WTC11 (cell line): ENCODE results near the gene ADGRF1. TPM values are rescaled to one million over a fixed set of nuclear protein-coding genes. Genes with fewer than 3 reads are reported as not detected.

Experiments used
- ATAC-seq: fragments of 200-7000 bp; cut with Tn5 transposase; 2 replicates; pipeline ENCODE4 v1.10.0; 2021; ENCODE audit warnings: mild to moderate bottlenecking, moderate library complexity
- CTCF ChIA-PET: fragments of 300-600 bp; sonication (Branson Sonifier 250); formaldehyde crosslinking; loops from one replicate; lab custom pipeline; 2021; ENCODE audit warnings: antibody characterized with exemption; lab: Charles Lee
- POLR2A ChIA-PET: fragments of 350-600 bp; sonication (Branson Sonifier 250); formaldehyde crosslinking; loops from one replicate; lab custom pipeline; 2021; ENCODE audit warnings: antibody characterized with exemption; lab: Charles Lee
- DNase-seq: peaks from one replicate; pipeline ENCODE4 v3.0.0; 2021; ENCODE audit warnings: low spot score
- H3K27ac Mint-ChIP-seq: 2 replicates; pipeline ENCODE4 v1.8.0; 2021; ENCODE audit warnings: mixed read lengths
- H3K27me3 Mint-ChIP-seq: 2 replicates; pipeline ENCODE4 v1.8.0; 2021; ENCODE audit warnings: low read depth, mild to moderate bottlenecking, moderate library complexity, mixed read lengths
- H3K36me3 Mint-ChIP-seq: 2 replicates; pipeline ENCODE4 v1.8.0; 2021; ENCODE audit warnings: mixed read lengths
- H3K4me1 Mint-ChIP-seq: 2 replicates; pipeline ENCODE4 v1.8.0; 2022; ENCODE audit warnings: mixed read lengths
- H3K4me3 Mint-ChIP-seq: 2 replicates; pipeline ENCODE4 v1.8.0; 2021; ENCODE audit warnings: mild to moderate bottlenecking, moderate library complexity, mixed read lengths
- H3K9me3 Mint-ChIP-seq: 2 replicates; pipeline ENCODE4 v1.8.0; 2021; ENCODE audit warnings: mixed read lengths
- ATF3 ChIP-seq: sonication (generic); formaldehyde crosslinking; conservative IDR thresholded peaks from 2 replicates; pipeline ENCODE4 v1.8.1; 2022; ENCODE audit warnings: mild to moderate bottlenecking, missing genetic modification reagents
- CBFB ChIP-seq: sonication (generic); formaldehyde crosslinking; IDR thresholded peaks from 2 replicates; pipeline ENCODE4 v1.8.1; 2022; ENCODE audit warnings: mild to moderate bottlenecking, low read depth, missing genetic modification reagents
- CREB1 ChIP-seq: sonication (generic); formaldehyde crosslinking; IDR thresholded peaks from 2 replicates; pipeline ENCODE4 v1.8.0; 2023; ENCODE audit warnings: mild to moderate bottlenecking, missing genetic modification reagents
- CTCF ChIP-seq: fragments of 200-600 bp; IDR thresholded peaks from 2 replicates; pipeline ENCODE4 v1.8.0; 2022; ENCODE audit warnings: antibody characterized with exemption
- E2F4 ChIP-seq: sonication (generic); formaldehyde crosslinking; IDR thresholded peaks from 2 replicates; pipeline ENCODE4 v1.8.1; 2022; ENCODE audit warnings: low read depth, mild to moderate bottlenecking, moderate library complexity, missing genetic modification reagents, borderline replicate concordance
- E2F5 ChIP-seq: sonication (generic); formaldehyde crosslinking; IDR thresholded peaks from 2 replicates; pipeline ENCODE4 v1.8.1; 2022; ENCODE audit warnings: mild to moderate bottlenecking, moderate library complexity, missing genetic modification reagents
- FOXJ3 ChIP-seq: sonication (generic); formaldehyde crosslinking; IDR thresholded peaks from 2 replicates; pipeline ENCODE4 v1.9.0; 2021; ENCODE audit warnings: missing genetic modification reagents, mild to moderate bottlenecking, borderline replicate concordance
- GABPB1 ChIP-seq: sonication (generic); formaldehyde crosslinking; IDR thresholded peaks from 2 replicates; pipeline ENCODE4 v1.8.1; 2023; ENCODE audit warnings: mild to moderate bottlenecking, missing genetic modification reagents
- HMGA2 ChIP-seq: fragments of 250-450 bp; sonication (Bioruptor Pico); IDR thresholded peaks from 2 replicates; pipeline ENCODE4 v1.4.0; 2021; ENCODE audit warnings: mild to moderate bottlenecking, moderate library complexity
- IRF1 ChIP-seq: sonication (generic); formaldehyde crosslinking; IDR thresholded peaks from 2 replicates; pipeline ENCODE4 v1.8.0; 2023; ENCODE audit warnings: missing genetic modification reagents
- MYBL2 ChIP-seq: sonication (generic); formaldehyde crosslinking; IDR thresholded peaks from 2 replicates; pipeline ENCODE4 v1.8.1; 2023; ENCODE audit warnings: mild to moderate bottlenecking, moderate library complexity, missing genetic modification reagents
- NFATC4 ChIP-seq: fragments of 250-450 bp; sonication (Bioruptor Pico); IDR thresholded peaks from 2 replicates; pipeline ENCODE4 v1.9.0; 2021; ENCODE audit warnings: mild to moderate bottlenecking
- NFYB ChIP-seq: sonication (generic); formaldehyde crosslinking; conservative IDR thresholded peaks from 2 replicates; pipeline ENCODE4 v1.8.0; 2022; ENCODE audit warnings: low read depth, missing genetic modification reagents
- NR2C2 ChIP-seq: sonication (generic); formaldehyde crosslinking; IDR thresholded peaks from 2 replicates; pipeline ENCODE4 v1.8.0; 2022; ENCODE audit warnings: mild to moderate bottlenecking, missing genetic modification reagents
- OVOL2 ChIP-seq: fragments of 250-450 bp; sonication (Bioruptor Pico); IDR thresholded peaks from 2 replicates; pipeline ENCODE4 v1.9.0; 2021; ENCODE audit warnings: mild to moderate bottlenecking, borderline replicate concordance
- PREB ChIP-seq: sonication (generic); formaldehyde crosslinking; IDR thresholded peaks from 2 replicates; pipeline ENCODE4 v1.8.1; 2022; ENCODE audit warnings: mild to moderate bottlenecking, missing genetic modification reagents, moderate library complexity, borderline replicate concordance
- SMAD3 ChIP-seq: sonication (generic); formaldehyde crosslinking; IDR thresholded peaks from 2 replicates; pipeline ENCODE4 v1.8.0; 2022; ENCODE audit warnings: missing genetic modification reagents, mild to moderate bottlenecking, borderline replicate concordance
- SMAD4 ChIP-seq: sonication (generic); formaldehyde crosslinking; IDR thresholded peaks from 2 replicates; pipeline ENCODE4 v1.8.0; 2022; ENCODE audit warnings: mild to moderate bottlenecking, missing genetic modification reagents
- SOX15 ChIP-seq: fragments of 250-450 bp; sonication (Bioruptor Pico); IDR thresholded peaks from 2 replicates; pipeline ENCODE4 v1.9.0; 2021; ENCODE audit warnings: mild to moderate bottlenecking
- TCF7 ChIP-seq: sonication (generic); formaldehyde crosslinking; IDR thresholded peaks from 2 replicates; pipeline ENCODE4 v1.8.0; 2022; ENCODE audit warnings: mild to moderate bottlenecking, low read depth, missing genetic modification reagents, moderate library complexity
- TEAD4 ChIP-seq: sonication (generic); formaldehyde crosslinking; IDR thresholded peaks from 2 replicates; pipeline ENCODE4 v1.8.0; 2022; ENCODE audit warnings: mild to moderate bottlenecking, missing genetic modification reagents
- ZNF219 ChIP-seq: sonication (generic); formaldehyde crosslinking; IDR thresholded peaks from 2 replicates; pipeline ENCODE4 v1.8.0; 2023; ENCODE audit warnings: missing genetic modification reagents, mild to moderate bottlenecking, borderline replicate concordance
- ZNF396 ChIP-seq: fragments of 250-450 bp; sonication (Bioruptor Pico); IDR thresholded peaks from 2 replicates; pipeline ENCODE4 v1.8.0; 2021; ENCODE audit warnings: mild to moderate bottlenecking, moderate library complexity, borderline replicate concordance
- ZNF416 ChIP-seq: fragments of 250-450 bp; sonication (Bioruptor Pico); IDR thresholded peaks from 2 replicates; pipeline ENCODE4 v1.9.0; 2021; ENCODE audit warnings: mild to moderate bottlenecking, inconsistent platforms
- ZNF671 ChIP-seq: fragments of 250-450 bp; sonication (Bioruptor Pico); IDR thresholded peaks from 2 replicates; pipeline ENCODE4 v1.8.0; 2021; ENCODE audit warnings: mild to moderate bottlenecking
- total RNA-seq: library from RNA; stranded (reverse); gene quantifications from 3 replicates; pipeline ENCODE4 v1.2.3, GENCODE V29; 2021

Gene ADGRF1
- total RNA-seq, 1 experiment from 2014 or later: 0.26 TPM

GRCh38 chr6:47072667-47073066 lies 30.5 kb upstream of the ADGRF1 start:
- no peaks in the 10 kb centered on the region for H3K27me3 Mint-ChIP-seq
- no peak for DNase-seq
- TF ChIP-seq SMAD4 (CRISPR knock-in tag) (no peak), NFATC4 (CRISPR knock-in tag) (no peak), CBFB (CRISPR knock-in tag) (no peak), OVOL2 (CRISPR knock-in tag) (no peak), E2F5 (CRISPR knock-in tag) (no peak), GABPB1 (CRISPR knock-in tag) (no peak), ZNF416 (CRISPR knock-in tag) (no peak), MYBL2 (CRISPR knock-in tag) (no peak), ATF3 (CRISPR knock-in tag) (no peak), SMAD3 (CRISPR knock-in tag) (no peak), SOX15 (no peak), ZNF396 (CRISPR knock-in tag) (no peak), IRF1 (CRISPR knock-in tag) (no peak), HMGA2 (CRISPR knock-in tag) (no peak), ZNF671 (CRISPR knock-in tag) (no peak), FOXJ3 (CRISPR knock-in tag) (no peak), TCF7 (no peak), CTCF (no peak), TEAD4 (no peak)
- no peak overlapping the region for H3K4me3 Mint-ChIP-seq
- H3K36me3 Mint-ChIP-seq: no peaks in the 10 kb centered on the region
- H3K9me3 Mint-ChIP-seq: peaks cover 6% of the 10 kb centered on the region
- peaks cover 8% of the 10 kb centered on the region for H3K4me1 Mint-ChIP-seq
- H3K27ac Mint-ChIP-seq: no peak overlapping the region
- ATAC-seq: no peak
- POLR2A ChIA-PET: no interaction called here
- CTCF ChIA-PET: interaction anchor here (0.7 to 0.8 kb wide), 3 partner anchors 55 to 224 kb away, joined by 3 to 4 read pairs (median 3); no protein-coding TSS in a partner anchor

GRCh38 chr6:47071681-47072080 lies 29.5 kb upstream of the ADGRF1 start:
- ChIA-PET CTCF (no interaction called here), POLR2A (no interaction called here)
- no peak overlapping the region for H3K27ac Mint-ChIP-seq
- DNase-seq (no peak), ATAC-seq (no peak)
- H3K36me3 Mint-ChIP-seq: peaks cover 3% of the 10 kb centered on the region; the same call in 1 of the 2 replicates
- no peak for TF ChIP-seq ZNF219
- TF ChIP-seq NR2C2 (CRISPR knock-in tag): no peak
- no peak for TF ChIP-seq NFYB
- no peak for TF ChIP-seq PREB (CRISPR knock-in tag)
- no peak for TF ChIP-seq E2F5 (CRISPR knock-in tag)
- no peak for TF ChIP-seq E2F4
- TF ChIP-seq CREB1 (CRISPR knock-in tag): no peak
- peaks cover 15% of the 10 kb centered on the region for H3K9me3 Mint-ChIP-seq
- H3K4me3 Mint-ChIP-seq: no peak overlapping the region
- no peaks in the 10 kb centered on the region for H3K27me3 Mint-ChIP-seq
- peaks cover under 1% of the 10 kb centered on the region for H3K4me1 Mint-ChIP-seq
